HUES48 (cell line): ENCODE results near the gene UPK3A.
"Not testable (repeated sequence)": the region's sequence is repeated elsewhere in the genome, so short reads cannot be mapped to it uniquely, and the experiment has no call there.

Source experiments
- H3K27ac ChIP-seq: one replicate; pipeline ENCODE4 v1.7.0; 2013; ENCODE audit warnings: low read depth, low read length, inconsistent platforms
- H3K27me3 ChIP-seq: 2 replicates; pipeline ENCODE4 v1.6.1; 2013; ENCODE audit warnings: mild to moderate bottlenecking, low read length; ENCODE audit not compliant: control insufficient read depth, insufficient read depth
- H3K36me3 ChIP-seq: 2 replicates; pipeline ENCODE4 v1.6.1; 2013; ENCODE audit warnings: low read length; ENCODE audit not compliant: control insufficient read depth, insufficient read depth
- H3K4me1 ChIP-seq: 2 replicates; pipeline ENCODE4 v1.6.1; 2013; ENCODE audit warnings: mild to moderate bottlenecking, low read length; ENCODE audit not compliant: control insufficient read depth, insufficient read depth
- H3K4me3 ChIP-seq: 2 replicates; pipeline ENCODE4 v1.5.1; 2013; ENCODE audit warnings: mild to moderate bottlenecking, low read depth, low read length
- H3K9ac ChIP-seq: 2 replicates; pipeline ENCODE4 v1.6.1; 2013; ENCODE audit warnings: mild to moderate bottlenecking, low read depth, low read length, moderate library complexity
- H3K9me3 ChIP-seq: 2 replicates; pipeline ENCODE4 v1.6.1; 2013; ENCODE audit warnings: low read length; ENCODE audit not compliant: control insufficient read depth, insufficient read depth

The UPK3A gene

DNA sequence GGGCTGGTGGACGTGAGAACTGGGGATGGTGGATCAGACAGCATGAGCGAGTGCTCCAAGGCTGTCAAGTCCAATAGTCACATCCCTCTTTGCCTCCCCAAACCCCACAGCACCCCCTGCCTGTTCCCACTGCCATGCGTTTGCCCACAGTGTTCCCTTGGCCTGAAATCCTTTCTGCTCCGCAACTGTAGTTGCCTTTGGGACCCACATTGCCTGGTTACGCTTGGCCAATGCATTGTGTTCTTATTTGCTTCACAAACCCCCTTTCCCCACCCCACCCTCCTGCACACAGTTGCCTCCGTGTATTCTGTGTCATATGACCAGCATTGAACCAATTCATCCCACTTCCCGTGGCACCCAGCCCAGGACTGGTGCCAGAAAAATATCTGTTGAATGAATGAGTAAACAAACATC lies 42.0 kb upstream of the UPK3A start:
- Histone ChIP-seq H3K9ac (no peak overlapping the region), H3K27ac (no peak overlapping the region)

DNA sequence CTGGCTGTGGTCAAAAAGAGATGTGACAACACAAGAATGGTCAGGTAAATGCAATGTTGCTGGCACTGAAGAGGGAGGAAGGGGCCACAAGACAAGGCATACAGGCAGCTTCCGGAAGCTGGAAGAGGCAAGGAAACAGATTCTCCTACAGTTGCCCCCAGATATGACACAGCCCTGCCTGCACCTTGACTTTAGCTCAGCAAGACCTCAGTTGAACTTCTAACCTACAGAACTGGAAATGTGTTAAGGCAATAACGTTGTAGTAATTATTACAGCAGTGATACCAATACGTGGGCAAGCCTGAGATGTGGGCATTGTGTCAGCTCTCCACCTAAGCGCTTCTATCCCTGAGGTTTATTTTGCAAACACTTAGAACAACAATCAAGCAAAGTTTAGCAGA lies 39.8 kb upstream of the UPK3A start:
- no peaks in the 10 kb centered on the region for H3K36me3 ChIP-seq
- H3K9me3 ChIP-seq = no peaks in the 10 kb centered on the region
- peaks cover 10% of the 10 kb centered on the region for H3K27me3 ChIP-seq
- H3K4me1 ChIP-seq = peaks cover 4% of the 10 kb centered on the region; the same call in 1 of the 2 replicates
- no peak overlapping the region for H3K27ac ChIP-seq
- H3K4me3 ChIP-seq = no peak overlapping the region
- H3K9ac ChIP-seq = no peak overlapping the region

More for the DNA sequence above, 42.0 kb upstream of the UPK3A start:
- Histone ChIP-seq H3K27me3 (peaks cover 12% of the 10 kb centered on the region), H3K9me3 (no peaks in the 10 kb centered on the region), H3K4me1 (peaks cover 11% of the 10 kb centered on the region), H3K36me3 (peaks cover 7% of the 10 kb centered on the region; the same call in 1 of the 2 replicates), H3K4me3 (no peak overlapping the region)

DNA sequence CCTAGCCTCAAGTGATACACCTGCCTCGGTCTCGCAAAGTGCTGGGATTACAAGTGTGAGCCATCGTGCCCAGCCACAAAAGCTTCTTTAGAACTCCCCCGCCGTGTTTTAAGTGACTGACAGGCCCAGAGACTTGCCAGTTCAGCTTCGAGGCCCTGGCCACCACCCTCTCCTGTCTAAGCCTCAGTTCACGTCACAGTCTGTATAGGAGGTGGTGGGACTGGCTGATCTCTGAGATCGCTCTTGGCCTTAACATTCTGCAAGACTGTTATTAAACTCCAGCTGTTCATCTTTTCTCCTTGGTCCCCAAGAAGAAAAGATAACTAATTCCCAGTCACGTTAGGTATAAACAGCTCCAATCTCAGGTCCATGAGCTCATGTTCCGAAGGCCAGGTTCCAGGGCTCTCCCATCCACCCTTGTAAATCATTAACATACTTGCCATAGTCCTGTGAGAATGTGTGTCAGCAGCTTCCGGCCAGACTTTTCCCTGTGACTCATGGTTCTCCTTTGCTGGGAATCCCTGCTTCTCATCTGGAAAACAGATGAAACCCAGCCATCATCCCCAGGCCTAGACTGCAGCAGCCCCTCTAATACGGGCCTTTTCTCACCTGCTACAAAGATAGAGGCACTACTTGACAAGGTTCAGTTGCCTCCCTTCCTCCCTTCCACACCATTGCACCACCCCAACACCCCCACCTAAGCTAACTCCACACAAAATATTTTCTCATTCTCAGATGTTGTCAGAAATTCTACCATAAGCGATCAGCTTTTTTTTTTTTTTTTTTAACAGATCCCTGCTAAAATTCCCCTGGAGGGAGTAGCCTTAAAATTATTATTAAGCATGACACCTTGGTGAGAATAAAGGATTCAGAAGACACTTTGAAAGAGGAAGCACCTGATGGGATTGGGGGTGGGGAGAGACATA lies 38.4 kb upstream of the UPK3A start:
- no peak overlapping the region for H3K4me3 ChIP-seq
- peaks cover 5% of the 10 kb centered on the region; the same call in 1 of the 2 replicates for H3K27me3 ChIP-seq
- no peaks in the 10 kb centered on the region for H3K9me3 ChIP-seq
- H3K9ac ChIP-seq = no peak overlapping the region
- H3K27ac ChIP-seq = peak overlapping the region; percentile 82
- peaks cover 4% of the 10 kb centered on the region; the same call in 1 of the 2 replicates for H3K4me1 ChIP-seq
- no peaks in the 10 kb centered on the region for H3K36me3 ChIP-seq

DNA sequence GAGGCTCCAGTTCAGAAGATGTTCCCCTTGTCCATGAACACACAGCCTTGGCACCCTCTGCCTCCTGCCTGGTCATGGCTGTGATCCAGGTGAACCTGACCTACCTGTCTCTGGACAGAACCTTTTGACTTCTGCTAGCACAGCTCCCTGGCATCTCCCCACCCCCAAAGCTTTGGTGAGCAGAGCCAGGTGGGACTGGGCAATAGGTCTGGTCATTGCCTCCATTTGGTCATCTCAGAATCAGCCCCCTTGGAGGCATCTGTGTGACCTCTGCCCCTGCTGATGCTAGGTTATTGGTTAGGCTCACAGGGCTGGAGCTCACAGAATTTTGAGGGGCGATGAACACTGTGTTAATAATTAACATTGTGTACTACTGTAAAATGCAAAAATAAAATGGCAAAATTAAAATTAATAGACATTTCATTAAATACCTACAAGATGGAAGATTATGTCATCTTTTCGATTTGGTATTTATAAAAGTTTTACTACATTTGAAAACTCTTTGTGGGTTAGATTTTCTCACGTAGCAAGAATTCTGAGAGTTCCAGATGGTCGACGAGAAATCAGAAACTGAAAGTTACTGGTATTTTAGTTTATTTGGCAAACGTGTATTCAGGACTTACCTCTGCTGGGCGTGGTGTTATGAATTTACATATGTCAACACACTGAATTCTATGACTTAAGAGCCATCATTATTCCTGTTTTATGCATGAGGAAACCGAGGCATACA lies 35.8 kb upstream of the UPK3A start:
- no peaks in the 10 kb centered on the region for H3K4me1 ChIP-seq
- no peaks in the 10 kb centered on the region for H3K27me3 ChIP-seq
- H3K9me3 ChIP-seq = no peaks in the 10 kb centered on the region
- H3K9ac ChIP-seq = no peak overlapping the region
- no peak overlapping the region for H3K4me3 ChIP-seq
- no peak overlapping the region for H3K27ac ChIP-seq
- no peaks in the 10 kb centered on the region for H3K36me3 ChIP-seq

DNA sequence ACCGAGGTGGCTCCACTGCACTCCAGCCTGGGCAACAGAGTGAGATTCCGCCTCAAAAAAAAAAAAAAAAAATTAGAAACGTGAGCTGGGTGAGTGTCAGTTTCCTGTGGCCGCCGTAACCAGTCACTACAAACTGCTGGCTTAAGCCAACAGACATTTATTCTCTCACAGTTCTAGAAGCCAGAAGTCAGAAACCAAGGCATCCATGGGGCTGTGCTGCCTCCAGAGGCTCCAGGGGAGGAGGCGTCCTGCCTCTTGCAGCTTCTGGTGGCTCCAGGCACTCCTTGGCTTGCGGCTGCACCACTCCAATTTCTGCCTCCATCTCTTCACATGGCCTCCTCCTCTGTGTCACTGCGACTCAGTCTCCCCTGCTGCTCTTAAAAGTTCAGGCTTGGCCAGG lies 32.9 kb upstream of the UPK3A start:
- no peaks in the 10 kb centered on the region for H3K36me3 ChIP-seq
- no peaks in the 10 kb centered on the region for H3K27me3 ChIP-seq
- no peak overlapping the region for H3K27ac ChIP-seq
- no peaks in the 10 kb centered on the region for H3K9me3 ChIP-seq
- H3K4me1 ChIP-seq = no peaks in the 10 kb centered on the region
- H3K9ac ChIP-seq = no peak overlapping the region
- H3K4me3 ChIP-seq = no peak overlapping the region

DNA sequence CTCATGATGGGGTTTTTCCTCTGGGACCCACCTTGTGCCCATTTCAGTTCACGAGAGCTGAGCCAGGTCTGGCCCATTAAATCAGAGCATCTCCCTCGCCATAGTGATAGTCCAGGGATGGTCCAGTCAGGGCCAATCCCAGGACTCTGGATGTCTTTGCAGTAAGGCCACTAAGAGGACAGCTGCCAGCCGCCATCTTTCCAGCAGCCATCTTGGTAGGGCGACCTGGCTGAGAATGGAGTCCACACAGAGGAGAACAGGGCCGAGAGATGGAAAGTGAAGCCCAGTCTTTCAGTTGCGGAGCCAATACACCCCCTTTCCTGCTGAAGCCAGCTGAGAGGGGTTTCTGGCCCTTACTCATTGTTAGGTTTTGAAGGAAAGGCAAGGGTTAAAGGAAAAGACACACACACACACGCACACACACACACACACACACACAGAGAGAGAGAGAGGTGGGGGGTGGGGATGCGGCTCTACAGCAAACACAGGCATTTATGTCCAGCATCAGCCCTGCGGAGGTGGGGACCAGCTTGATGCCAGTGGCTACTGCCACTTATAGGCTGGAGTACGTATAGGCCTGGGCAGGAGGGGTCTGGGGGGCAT lies 31.6 kb upstream of the UPK3A start:
- Histone ChIP-seq H3K27ac (no peak overlapping the region), H3K4me3 (no peak overlapping the region), H3K4me1 (no peaks in the 10 kb centered on the region), H3K9me3 (no peaks in the 10 kb centered on the region), H3K27me3 (no peaks in the 10 kb centered on the region), H3K9ac (no peak overlapping the region), H3K36me3 (no peaks in the 10 kb centered on the region)

DNA sequence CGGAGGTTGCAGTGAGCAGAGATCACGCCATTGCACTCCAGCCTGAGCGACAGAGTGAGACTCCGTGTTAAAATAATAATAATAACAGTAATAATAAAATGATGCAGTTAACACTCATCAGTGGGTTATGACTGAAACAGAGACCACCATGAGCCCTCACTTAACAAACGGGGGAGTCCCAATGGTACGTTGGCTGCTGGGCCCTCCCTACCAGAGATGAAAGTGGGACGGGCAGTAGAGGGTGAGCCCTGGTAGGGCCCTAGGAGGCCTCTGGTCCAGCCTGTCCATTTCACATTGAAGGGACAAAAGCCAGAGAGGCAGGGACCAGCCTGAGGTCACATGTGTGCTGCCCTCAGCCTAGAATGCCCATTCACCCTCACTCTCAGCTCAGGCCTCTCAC lies 30.4 kb upstream of the UPK3A start:
- no peak overlapping the region for H3K9ac ChIP-seq
- H3K36me3 ChIP-seq = no peaks in the 10 kb centered on the region
- no peaks in the 10 kb centered on the region for H3K4me1 ChIP-seq
- no peak overlapping the region for H3K27ac ChIP-seq
- no peaks in the 10 kb centered on the region for H3K9me3 ChIP-seq
- no peaks in the 10 kb centered on the region for H3K27me3 ChIP-seq
- no peak overlapping the region for H3K4me3 ChIP-seq

DNA sequence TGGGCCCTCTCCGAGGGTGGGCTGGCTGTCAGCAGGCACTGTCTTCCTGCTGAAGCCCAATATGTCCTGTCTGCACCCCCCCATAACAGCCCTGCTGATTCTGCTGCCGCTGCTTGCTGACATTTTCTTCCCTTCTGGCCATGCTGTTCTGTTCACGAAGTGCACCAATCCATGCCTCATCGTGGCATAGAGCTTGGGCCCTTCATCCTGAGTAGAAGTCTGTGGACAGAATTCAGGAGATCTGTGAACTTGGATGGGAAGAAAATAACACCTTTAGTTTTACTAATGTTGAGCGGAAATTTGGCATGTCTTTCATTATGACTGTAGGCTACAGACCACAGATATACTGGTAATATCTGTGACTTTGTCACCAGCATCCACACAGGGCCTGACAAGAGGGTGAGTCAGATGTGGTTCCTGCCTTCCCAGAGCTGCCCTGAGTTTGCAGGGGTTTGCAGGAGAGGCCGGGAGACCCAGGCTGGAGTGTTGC lies 29.9 kb upstream of the UPK3A start:
- no peak overlapping the region for H3K4me3 ChIP-seq
- H3K9me3 ChIP-seq = no peaks in the 10 kb centered on the region
- H3K36me3 ChIP-seq = no peaks in the 10 kb centered on the region
- H3K27ac ChIP-seq = no peak overlapping the region
- no peak overlapping the region for H3K9ac ChIP-seq
- no peaks in the 10 kb centered on the region for H3K27me3 ChIP-seq
- H3K4me1 ChIP-seq = no peaks in the 10 kb centered on the region

DNA sequence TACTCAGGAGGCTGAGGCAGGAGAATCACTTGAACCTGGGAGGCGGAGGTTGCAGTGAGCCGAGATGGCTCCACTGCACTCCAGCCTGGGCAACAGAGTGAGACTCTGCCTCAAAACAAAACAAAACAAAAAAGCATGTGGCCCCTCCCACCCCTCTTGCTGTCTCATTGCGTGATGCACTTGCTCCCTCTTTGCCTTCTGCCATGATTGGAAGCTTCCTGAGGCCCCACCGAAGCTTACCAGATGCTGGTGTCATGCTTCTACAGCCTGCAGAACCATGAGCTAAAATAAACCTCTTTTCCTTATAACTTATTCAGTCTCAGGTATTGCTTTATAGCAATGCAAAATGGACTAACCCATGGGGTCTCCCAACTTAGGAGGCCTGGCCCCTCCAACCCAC lies 26.8 kb upstream of the UPK3A start:
- H3K9ac ChIP-seq, H3K4me3 ChIP-seq, H3K9me3 ChIP-seq, H3K36me3 ChIP-seq, H3K27me3 ChIP-seq, H3K4me1 ChIP-seq, H3K27ac ChIP-seq: not testable (repeated sequence)

DNA sequence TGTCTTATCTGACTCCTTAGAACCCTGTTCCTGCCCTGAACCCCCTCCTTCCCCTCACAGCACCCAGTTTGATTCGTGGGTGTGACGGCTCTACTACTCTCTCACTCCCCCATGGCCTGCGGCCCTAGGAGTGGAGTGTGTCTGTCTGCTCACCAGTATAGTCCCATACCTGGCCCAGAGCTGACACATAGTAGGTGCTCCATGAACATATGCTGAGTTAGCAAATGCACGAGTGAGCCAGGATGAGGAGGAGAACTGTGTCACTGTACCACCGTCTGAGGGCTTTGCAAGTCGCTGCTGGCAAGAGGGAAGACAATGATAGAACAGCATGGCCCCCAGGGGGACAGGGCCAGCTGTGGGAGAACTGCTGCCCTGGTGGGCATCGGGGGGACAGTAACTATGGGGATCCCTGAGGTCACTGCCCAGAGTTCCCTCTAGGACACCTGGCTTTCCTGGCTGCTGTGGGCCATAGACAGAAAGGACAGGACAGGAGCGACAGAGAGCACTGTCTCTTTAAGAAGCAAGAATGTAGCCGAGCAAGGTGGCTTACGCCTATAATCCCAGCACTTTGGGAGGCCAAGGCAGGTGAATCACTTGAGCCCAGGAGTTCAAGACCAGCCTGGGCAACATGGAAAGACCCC lies 24.9 kb upstream of the UPK3A start:
- H3K4me1 ChIP-seq = no peaks in the 10 kb centered on the region; the same call in 1 of the 2 replicates
- peaks cover 9% of the 10 kb centered on the region for H3K27me3 ChIP-seq
- H3K36me3 ChIP-seq = no peaks in the 10 kb centered on the region
- H3K9me3 ChIP-seq = no peaks in the 10 kb centered on the region
- no peak overlapping the region for H3K4me3 ChIP-seq
- H3K27ac ChIP-seq = no peak overlapping the region
- no peak overlapping the region for H3K9ac ChIP-seq
